ENCODE results near the gene WDR7.

Gene WDR7

DNA sequence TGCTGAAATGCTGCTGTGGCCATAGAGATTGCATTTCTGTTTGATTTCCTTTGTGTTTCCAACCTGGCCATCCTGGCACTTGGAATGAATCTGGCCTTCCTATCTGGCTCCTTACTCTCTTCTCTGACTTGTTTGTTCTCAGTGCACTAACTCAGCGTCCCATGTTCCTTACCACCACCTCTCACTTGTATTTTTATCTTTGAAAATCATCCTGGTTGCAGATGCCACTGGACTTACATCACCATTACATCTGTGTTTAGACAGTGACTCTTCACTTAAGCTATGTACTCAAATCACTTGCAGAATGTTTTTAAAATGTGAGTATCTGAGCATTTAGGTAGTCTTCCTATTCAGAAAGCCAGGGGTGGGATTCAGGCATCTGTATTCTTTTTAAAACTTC, 239.5 kb downstream of the WDR7 start:
- no peak for DNase-seq (ENCODE audit: low spot score)

GRCh38 chr18:56891116-56891515, 240.0 kb downstream of the WDR7 start:
- no peak for DNase-seq (ENCODE audit: low spot score)

- DNase-seq (ENCODE audit: low spot score), result no peak
Observed at GRCh38 chr18:56891870-56892269, 240.7 kb downstream of the WDR7 start.

GRCh38 chr18:56897122-56897521, 246.0 kb downstream of the WDR7 start:
- DNase-seq (ENCODE audit: low spot score), result no peak

DNA sequence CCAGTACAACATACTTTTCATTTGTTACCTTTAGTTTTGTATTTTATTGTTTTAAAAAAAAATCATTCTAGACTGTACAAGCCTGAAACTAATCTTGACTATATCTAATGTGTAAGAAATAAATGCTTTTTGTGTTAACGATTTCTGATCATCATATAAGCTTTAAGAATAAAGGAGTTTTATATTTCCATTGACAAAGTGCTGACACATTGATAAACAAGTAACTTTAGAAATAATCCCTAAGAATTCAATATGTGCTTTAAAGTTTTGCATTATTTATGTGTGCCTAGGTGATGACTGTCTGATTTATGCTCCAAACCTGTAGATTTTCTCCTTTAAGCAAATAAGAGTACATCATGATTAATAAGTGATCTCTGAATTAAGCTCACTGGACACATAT, 248.5 kb downstream of the WDR7 start:
- no peak for DNase-seq (ENCODE audit: low spot score)

GRCh38 chr18:56900195-56901094, 249.3 kb downstream of the WDR7 start:
- no peak for DNase-seq (ENCODE audit: low spot score)

GRCh38 chr18:56901919-56902318, 250.8 kb downstream of the WDR7 start:
- no peak for DNase-seq (ENCODE audit: low spot score)

DNA sequence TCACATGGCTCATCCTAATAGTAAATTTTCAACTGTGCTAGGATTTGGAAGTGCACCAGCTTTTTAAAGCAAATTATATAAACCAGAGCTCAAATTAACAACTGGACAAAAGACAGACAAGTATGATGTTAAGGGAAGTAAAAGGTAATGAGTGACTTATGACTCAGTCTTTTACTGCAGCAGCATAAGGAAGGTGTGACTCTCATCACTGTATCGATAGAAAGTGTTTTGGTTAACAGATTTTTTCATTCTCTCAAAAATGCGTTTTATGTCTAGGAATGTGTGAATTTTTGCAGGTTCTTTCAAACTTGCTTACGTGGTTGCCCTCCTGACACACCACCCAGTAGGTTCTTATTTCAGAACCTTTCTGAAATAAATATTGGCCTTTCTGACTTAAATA, 251.5 kb downstream of the WDR7 start:
- no peak for DNase-seq (ENCODE audit: low spot score)

DNA sequence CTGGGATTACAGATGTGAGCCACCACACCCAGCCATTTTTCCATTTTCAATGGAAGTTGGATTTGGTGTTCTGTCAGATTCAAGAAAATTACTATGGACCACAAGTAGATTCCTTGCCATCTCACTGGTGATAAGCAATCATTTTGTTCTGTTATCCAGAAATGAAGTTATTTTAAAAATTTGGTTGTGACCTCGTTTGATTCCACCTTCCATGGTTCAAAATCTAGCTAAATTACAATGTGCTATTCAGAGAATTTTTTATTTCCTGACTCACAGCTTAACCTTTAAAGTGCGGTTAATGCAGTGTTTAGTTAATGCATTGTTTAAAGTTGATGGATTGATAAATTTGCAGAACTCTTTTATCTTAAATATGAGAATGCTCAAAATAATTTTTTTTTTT, 252.5 kb downstream of the WDR7 start:
- DNase-seq (ENCODE audit: low spot score), result no peak

GRCh38 chr18:56907771-56908170, 256.6 kb downstream of the WDR7 start:
- DNase-seq (ENCODE audit: low spot score), result no peak

- DNase-seq (ENCODE audit: low spot score), result no peak
Observed at GRCh38 chr18:56910237-56910636, 259.1 kb downstream of the WDR7 start.

DNA sequence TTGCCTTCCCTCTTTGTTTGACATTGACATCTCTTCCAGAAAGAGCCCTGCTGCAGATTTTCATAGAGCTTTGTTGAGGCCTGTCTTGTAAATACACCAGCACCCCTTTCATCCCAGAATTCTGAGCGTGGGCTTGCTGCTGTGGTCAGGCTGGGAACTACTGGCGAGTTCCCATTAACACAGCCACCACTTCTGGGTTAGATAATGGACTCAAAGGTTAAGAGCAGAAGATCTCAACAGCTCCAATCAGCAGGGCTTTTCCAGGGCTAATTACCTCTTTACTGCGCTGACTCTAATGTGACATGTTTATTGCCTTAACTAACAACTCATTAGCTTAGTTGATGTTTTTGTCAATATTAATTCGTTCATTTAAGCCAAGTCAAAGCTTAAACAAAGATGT, 259.8 kb downstream of the WDR7 start:
- DNase-seq (ENCODE audit: low spot score), result no peak

GRCh38 chr18:56913941-56914340, 262.8 kb downstream of the WDR7 start:
- DNase-seq (ENCODE audit: low spot score), result no peak

DNA sequence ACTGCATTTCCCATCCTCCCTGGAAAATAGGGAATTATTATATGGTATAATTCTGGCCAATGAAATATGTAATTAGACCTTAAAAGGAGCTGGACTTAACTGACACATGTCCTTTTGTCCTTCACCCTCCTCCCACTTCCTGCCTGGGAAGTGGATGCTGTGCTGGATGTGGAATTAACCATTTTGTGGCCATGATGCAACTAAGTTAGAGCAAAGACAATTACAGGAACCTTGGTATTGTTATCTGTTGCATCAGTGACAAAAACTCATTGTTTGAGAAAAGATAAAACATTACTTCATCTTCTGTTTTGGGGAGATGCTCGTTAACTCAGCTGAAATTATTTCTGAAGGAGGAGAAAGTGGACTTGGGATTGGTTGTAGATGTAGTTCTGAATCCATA, 268.0 kb downstream of the WDR7 start:
- no peak for DNase-seq (ENCODE audit: low spot score)

- DNase-seq (ENCODE audit: low spot score), result no peak
Observed at GRCh38 chr18:56921896-56922480, 270.8 kb downstream of the WDR7 start.

DNA sequence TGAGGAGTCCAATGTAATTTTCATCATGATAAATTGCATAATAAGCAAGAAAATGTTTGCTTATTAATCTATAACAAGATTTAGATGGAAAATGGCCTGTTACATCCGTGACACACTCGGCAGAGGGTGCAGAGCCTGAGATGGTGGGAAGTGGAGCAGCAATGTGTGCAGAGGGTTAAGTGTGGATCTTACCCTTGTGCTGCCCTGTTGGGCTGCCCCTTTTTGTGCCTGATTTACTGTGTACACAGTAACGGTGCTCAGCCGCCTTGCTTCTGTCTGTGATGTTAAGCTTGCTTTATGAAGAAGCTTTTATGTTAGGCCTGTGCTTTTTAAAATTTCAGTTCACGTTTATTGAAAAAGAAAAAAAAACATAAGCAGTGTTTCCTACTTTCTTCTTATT, 275.6 kb downstream of the WDR7 start:
- no peak for DNase-seq (ENCODE audit: low spot score)

DNA sequence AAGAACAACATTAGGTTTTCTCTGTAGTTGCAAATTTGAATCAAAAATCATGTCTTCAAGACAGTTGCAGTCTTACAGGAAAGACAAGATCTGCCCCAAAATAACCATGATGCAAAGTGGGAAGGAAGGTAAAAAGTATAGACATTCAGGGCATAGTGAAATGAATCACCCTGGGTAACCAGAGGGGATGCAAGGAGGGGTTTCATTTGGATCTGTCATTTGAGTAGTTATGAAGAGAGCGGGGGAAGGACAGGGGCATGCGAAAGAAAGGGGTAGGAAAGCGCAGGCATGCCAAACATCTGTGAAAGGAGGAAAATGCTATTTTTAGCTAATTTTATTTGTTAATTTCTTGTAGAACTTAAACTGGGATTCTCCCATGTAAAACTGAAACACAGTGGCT, 276.6 kb downstream of the WDR7 start:
- DNase-seq (ENCODE audit: low spot score), result no peak

DNA sequence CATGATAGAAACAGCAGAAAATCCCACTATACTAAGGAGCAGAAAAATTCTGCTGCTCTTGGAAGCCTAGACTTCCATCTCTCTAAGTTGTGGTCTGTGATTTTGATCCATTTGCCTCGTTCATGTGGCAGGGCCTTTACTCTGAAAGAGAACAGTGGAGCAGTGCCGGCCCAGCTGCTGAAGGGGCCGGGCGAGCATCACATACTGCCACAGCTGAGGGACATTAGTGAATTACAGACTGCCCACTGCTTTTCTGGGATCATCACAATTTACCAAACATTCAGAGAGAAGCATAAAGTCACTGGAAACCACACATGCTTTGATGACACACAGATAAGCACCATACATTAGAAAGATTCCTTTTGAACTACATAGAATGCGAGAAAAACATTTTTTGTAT, 278.7 kb downstream of the WDR7 start:
- no peak for DNase-seq (ENCODE audit: low spot score)

- no peak for DNase-seq (ENCODE audit: low spot score)
Observed at GRCh38 chr18:56933472-56933871, 282.3 kb downstream of the WDR7 start.

- DNase-seq (ENCODE audit: low spot score), result no peak
Observed at GRCh38 chr18:56934131-56934530, 283.0 kb downstream of the WDR7 start.

- DNase-seq (ENCODE audit: low spot score), result no peak
Observed at GRCh38 chr18:56934906-56935305, 283.7 kb downstream of the WDR7 start.

GRCh38 chr18:56935434-56936040, 284.4 kb downstream of the WDR7 start:
- DNase-seq (ENCODE audit: low spot score), result no peak

- no peak for DNase-seq (ENCODE audit: low spot score)
Observed at GRCh38 chr18:56936457-56936856, 285.3 kb downstream of the WDR7 start.
